Stomach (tissue), 4 donors: ENCODE results near the gene C8B.

Experiments
- CTCF ChIP-seq, 7 experiments: fragments of 450-650 bp in 4 of 7; fragments of 200-600 bp in 3 of 7; sonication (generic) in 3 of 7; IDR thresholded peaks; one replicate each; pipeline ENCODE4 v1.5.1; 2016 to 2019; ENCODE audit warnings: antibody characterized with exemption in 7 of 7, control low read depth in 2 of 7, mild to moderate bottlenecking in 1 of 7
- POLR2A ChIP-seq, 4 donors: fragments of 450-650 bp; IDR thresholded peaks; one replicate each; pipeline ENCODE4 v1.6.1; 2016; ENCODE audit warnings: antibody characterized with exemption in 4 of 4, control low read depth in 2 of 4, mild to moderate bottlenecking in 1 of 4, moderate library complexity in 1 of 4
- POLR2AphosphoS5 ChIP-seq, 3 donors: sonication (generic); formaldehyde crosslinking; IDR thresholded peaks; one replicate each; pipeline ENCODE4 v1.6.1; 2016; ENCODE audit warnings: antibody characterized with exemption in 3 of 3

- no peak for TF ChIP-seq POLR2AphosphoS5 (IDR thresholded peaks at IDR 0.05)
- TF ChIP-seq CTCF (IDR thresholded peaks at IDR 0.05): no peak
- TF ChIP-seq POLR2A (IDR thresholded peaks at IDR 0.05): no peak
These were observed 2.1 kb downstream of the C8B start for GRCh38 chr1:56963667-56964066.
